ENCODE data around the gene SLC29A3. TPM values are rescaled to one million over a fixed set of nuclear protein-coding genes. Genes with fewer than 3 reads are reported as not detected.

Gene SLC29A3
- total RNA-seq, 1 donor from 2014 or later: 1.7 TPM

DNA sequence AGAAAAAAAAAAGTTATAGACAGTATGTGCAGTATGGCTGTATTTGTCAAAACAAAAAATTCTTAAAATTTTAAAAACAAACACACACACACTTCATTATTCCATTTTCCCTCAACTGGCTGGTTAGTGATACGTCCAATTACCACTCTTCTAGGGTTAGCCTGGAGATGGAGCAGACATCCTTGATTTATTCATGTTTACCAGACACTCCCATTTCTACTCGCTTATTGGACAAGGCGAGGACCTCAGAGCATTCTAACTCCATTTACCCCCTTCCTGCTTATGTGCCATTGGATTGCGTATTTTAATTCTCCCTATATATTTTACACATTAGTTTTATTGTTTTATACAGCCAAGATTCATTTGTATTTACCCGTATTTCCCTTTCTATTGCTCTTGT lies 69.1 kb downstream of the SLC29A3 start:
- TF ChIP-seq, protein P1, sequence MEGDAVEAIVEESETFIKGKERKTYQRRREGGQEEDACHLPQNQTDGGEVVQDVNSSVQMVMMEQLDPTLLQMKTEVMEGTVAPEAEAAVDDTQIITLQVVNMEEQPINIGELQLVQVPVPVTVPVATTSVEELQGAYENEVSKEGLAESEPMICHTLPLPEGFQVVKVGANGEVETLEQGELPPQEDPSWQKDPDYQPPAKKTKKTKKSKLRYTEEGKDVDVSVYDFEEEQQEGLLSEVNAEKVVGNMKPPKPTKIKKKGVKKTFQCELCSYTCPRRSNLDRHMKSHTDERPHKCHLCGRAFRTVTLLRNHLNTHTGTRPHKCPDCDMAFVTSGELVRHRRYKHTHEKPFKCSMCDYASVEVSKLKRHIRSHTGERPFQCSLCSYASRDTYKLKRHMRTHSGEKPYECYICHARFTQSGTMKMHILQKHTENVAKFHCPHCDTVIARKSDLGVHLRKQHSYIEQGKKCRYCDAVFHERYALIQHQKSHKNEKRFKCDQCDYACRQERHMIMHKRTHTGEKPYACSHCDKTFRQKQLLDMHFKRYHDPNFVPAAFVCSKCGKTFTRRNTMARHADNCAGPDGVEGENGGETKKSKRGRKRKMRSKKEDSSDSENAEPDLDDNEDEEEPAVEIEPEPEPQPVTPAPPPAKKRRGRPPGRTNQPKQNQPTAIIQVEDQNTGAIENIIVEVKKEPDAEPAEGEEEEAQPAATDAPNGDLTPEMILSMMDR (IDR thresholded peaks at IDR 0.05; ENCODE audit: borderline replicate concordance): no peak
- no peak overlapping the region for H3K4me3 ChIP-seq
- intact Hi-C loops (cut with micrococcal nuclease): loop anchor here (10.0 kb wide), 1 partner anchor 427 kb away; no protein-coding TSS in a partner anchor
- no peaks in the 10 kb centered on the region for H3K9me3 ChIP-seq (replicated peaks)
- H3K4me1 ChIP-seq: no peaks in the 10 kb centered on the region
- H3K36me3 ChIP-seq: no peaks in the 10 kb centered on the region
- DNase-seq: no peak
- H3K27me3 ChIP-seq (ENCODE audit: low read depth): peaks cover 46% of the 10 kb centered on the region
- no peak overlapping the region for H3K27ac ChIP-seq (replicated peaks)

DNA sequence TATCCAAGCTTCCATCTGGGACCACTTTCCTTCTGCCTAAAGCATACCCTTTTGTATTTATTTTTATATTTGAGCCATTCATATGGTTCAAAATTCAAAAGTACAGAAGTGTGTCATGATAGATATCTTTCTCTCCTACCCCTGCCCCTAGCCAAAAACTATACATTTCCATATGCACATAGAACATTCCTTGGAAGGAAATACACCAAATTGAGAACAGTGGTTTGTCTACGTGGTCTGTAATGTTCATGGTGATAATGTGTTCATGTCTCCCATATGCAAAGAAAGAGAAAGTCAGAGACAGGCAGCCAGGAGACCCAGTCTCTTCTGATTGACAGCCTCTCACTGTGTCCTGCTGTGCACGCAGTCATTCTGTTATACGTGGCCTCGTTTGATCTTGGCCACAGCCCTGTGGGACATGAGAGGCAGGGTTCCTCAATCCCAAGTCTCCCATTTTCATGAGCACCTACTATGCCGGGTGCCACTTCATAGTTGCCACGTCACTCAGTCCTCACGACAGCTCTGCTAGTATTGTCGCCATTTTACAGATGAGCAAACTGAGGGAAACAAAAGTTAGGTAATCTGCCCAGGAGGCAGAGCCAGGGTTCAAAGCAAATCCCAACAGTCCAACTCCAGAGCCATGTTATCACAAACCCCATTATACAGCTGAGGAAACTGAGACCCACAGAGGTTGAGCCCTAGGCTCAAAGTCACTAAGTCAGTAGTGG lies 69.7 kb downstream of the SLC29A3 start:
- intact Hi-C loops (cut with micrococcal nuclease): loop anchor here (10.0 kb wide), 1 partner anchor 426 kb away; no protein-coding TSS in a partner anchor
- no peaks in the 10 kb centered on the region for H3K36me3 ChIP-seq
- H3K4me1 ChIP-seq: no peaks in the 10 kb centered on the region
- DNase-seq: no peak
- no peak overlapping the region for H3K27ac ChIP-seq (replicated peaks)
- TF ChIP-seq, protein P1 (IDR thresholded peaks at IDR 0.05; ENCODE audit: borderline replicate concordance): no peak
- H3K9me3 ChIP-seq (replicated peaks): no peaks in the 10 kb centered on the region
- peaks cover 50% of the 10 kb centered on the region for H3K27me3 ChIP-seq (ENCODE audit: low read depth)
- no peak overlapping the region for H3K4me3 ChIP-seq

DNA sequence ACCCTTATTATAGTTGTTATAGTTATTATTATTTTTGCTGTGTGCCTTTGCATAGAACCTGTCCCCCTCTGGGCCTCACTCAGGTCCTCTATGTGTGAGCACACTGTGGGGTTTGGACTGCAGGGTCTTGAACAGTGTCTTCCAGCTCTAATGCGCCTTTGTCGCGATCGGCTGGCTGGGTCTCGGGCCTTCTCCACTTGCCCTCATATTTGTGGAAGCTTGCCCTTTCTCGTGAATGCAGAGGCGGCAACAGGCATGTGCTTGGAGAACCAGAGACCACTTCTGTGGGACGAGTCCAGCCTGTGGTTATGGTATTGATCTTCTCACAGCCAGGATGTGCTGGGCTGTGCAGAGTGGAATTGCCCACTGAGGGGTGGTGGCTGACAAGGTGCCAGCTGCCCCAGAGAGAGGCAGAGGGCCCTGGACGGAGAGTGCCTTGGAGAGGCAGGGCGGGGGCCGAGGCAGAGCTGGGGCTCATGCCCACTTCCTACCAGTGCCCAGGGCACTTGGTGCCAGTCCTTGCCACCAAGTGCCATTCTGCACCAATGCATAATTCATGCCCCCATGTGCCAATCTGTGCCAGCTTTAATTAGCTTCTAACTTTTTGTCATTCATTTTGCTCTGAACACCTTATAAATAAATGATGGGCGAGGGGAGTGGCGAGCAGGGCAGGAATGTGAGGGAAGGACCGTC lies 70.9 kb downstream of the SLC29A3 start:
- H3K27ac ChIP-seq (replicated peaks): no peak overlapping the region
- DNase-seq: no peak
- no peaks in the 10 kb centered on the region for H3K4me1 ChIP-seq
- intact Hi-C loops (cut with micrococcal nuclease): loop anchor here (10.0 kb wide), 1 partner anchor 425 kb away; no protein-coding TSS in a partner anchor
- peaks cover 54% of the 10 kb centered on the region for H3K27me3 ChIP-seq (ENCODE audit: low read depth)
- no peak overlapping the region for H3K4me3 ChIP-seq
- H3K9me3 ChIP-seq (replicated peaks): no peaks in the 10 kb centered on the region
- TF ChIP-seq, protein P1 (IDR thresholded peaks at IDR 0.05; ENCODE audit: borderline replicate concordance): no peak
- H3K36me3 ChIP-seq: no peaks in the 10 kb centered on the region

DNA sequence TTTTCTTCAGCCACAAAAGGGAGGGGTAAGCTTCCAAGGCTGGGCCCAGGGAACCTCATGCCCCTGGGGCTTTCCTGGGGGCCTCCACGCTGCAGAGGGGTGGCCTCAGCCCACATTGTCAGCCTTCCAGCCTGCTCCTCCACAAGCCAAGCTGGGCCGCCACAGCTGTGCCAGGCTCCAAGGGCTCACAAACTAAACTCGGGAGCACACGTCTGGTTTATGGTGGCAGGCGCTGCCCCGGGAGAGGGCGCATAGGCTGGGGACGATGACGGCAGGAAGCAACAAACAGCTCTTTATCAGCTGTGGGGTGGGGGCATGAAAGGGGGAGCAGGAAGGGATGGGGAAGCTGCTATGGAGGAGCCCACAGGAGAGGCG lies 71.4 kb downstream of the SLC29A3 start:
- H3K9me3 ChIP-seq (replicated peaks): no peaks in the 10 kb centered on the region
- intact Hi-C loops (cut with micrococcal nuclease): no loop called here
- H3K4me1 ChIP-seq: no peaks in the 10 kb centered on the region
- peaks cover 54% of the 10 kb centered on the region for H3K27me3 ChIP-seq (ENCODE audit: low read depth)
- no peak for DNase-seq
- no peaks in the 10 kb centered on the region for H3K36me3 ChIP-seq
- H3K4me3 ChIP-seq: no peak overlapping the region
- H3K27ac ChIP-seq (replicated peaks): no peak overlapping the region
- TF ChIP-seq, protein P1 (IDR thresholded peaks at IDR 0.05; ENCODE audit: borderline replicate concordance): no peak

DNA sequence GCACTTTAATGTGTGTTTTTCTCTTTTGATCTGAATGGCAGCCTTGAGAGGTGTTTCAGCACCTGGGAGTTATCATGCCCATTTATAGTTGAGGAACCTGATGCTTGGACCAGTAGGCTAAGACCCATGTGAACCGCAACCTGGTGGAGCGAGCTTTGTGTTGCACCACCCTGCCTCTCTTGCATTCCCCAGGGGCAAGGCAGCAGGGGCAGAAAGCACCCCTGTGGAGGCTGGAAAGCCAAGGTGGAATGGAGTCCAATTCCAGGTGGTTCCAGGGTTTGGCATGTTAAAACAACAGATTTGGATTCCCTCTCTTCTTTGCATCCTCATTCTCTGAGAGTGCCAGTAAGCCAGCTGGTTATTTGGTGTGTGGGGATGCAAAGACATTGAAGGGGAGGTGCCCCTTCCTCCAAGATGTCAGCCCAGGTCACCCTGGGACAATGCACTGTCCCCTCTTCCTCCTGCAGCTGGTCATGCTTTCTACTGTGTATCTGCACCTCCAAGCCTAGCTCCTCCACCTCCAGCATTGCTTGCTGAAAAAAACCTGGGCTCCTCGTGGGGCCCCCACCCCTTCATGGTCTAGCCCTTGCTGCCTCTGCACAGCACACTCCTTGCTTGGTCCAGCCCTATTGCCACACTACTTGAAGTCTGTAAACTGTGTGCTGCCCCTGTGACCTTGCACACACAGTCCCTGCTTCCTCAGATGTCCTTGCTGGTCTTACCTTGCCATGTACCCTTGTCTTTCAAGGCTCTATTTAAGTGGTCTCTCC lies 72.0 kb downstream of the SLC29A3 start:
- Histone ChIP-seq H3K27ac (replicated peaks) (no peak overlapping the region), H3K27me3 (ENCODE audit: low read depth) (peaks cover 54% of the 10 kb centered on the region), H3K9me3 (replicated peaks) (no peaks in the 10 kb centered on the region), H3K4me1 (no peaks in the 10 kb centered on the region), H3K4me3 (no peak overlapping the region), H3K36me3 (no peaks in the 10 kb centered on the region)
- TF ChIP-seq, protein P1 (IDR thresholded peaks at IDR 0.05; ENCODE audit: borderline replicate concordance): no peak
- intact Hi-C loops (cut with micrococcal nuclease): no loop called here
- no peak for DNase-seq

All from left ventricle myocardium inferior (tissue), 1 donor.